GM12878 (cell line): ENCODE measurements around the gene MPC1L. TPM values are rescaled to one million over a fixed set of nuclear protein-coding genes. Genes with fewer than 3 reads are reported as not detected.
A peak's percentile ranks its signal among the peaks of the same experiment; 100 is the strongest.

Experiments
- ATAC-seq: fragments of 200-7000 bp; cut with Tn5 transposase; 3 replicates; pipeline ENCODE4 v1.9.1; 2020; ENCODE audit warnings: mild to moderate bottlenecking, moderate library complexity
- BruUV-seq: library from RNA; stranded (reverse); fragments of 400-500 nt; replicated peaks from 2 replicates; lab custom pipeline; 2021; lab: Mats Ljungman, UMichigan
- CTCF ChIA-PET: fragments of 300-600 bp; sonication (Branson Sonifier 250); formaldehyde crosslinking; extraction: SDS; loops from one replicate; lab custom pipeline; 2021; ENCODE audit warnings: inconsistent platforms; lab: Yijun Ruan, JAX
- POLR2A ChIA-PET: fragments of 350-600 bp; formaldehyde crosslinking; extraction: SDS; loops from one replicate; lab custom pipeline; 2021; ENCODE audit warnings: inconsistent platforms; lab: Charles Lee
- RAD21 ChIA-PET: fragments of 300-600 bp; sonication (Branson Sonifier 250); formaldehyde crosslinking; loops from one replicate; lab custom pipeline; 2023; ENCODE audit warnings: antibody characterized with exemption; ENCODE audit not compliant: unreplicated experiment; lab: Charles Lee
- SMC1A ChIA-PET: fragments of 300-600 bp; sonication (Branson Sonifier 250); formaldehyde crosslinking; loops from one replicate; lab custom pipeline; 2023; ENCODE audit not compliant: unreplicated experiment, uncharacterized antibody; lab: Charles Lee
- DNase-seq: peaks from one replicate; pipeline ENCODE4 v3.0.0-alpha.2; 2011; ENCODE audit warnings: low read depth, low spot score
- FAIRE-seq: peaks from 3 replicates; lab custom pipeline; 2011; peaks lifted over from hg19 to GRCh38; lab: Jason Lieb, UNC
- H2AFZ ChIP-seq: 2 replicates; pipeline ENCODE4 v1.6.0; 2011; ENCODE audit warnings: low read depth, low read length, control low read depth; ENCODE audit not compliant: control insufficient read depth
- H3K27ac ChIP-seq: 2 replicates; pipeline ENCODE4 v1.5.1; 2011; ENCODE audit warnings: control low read depth; ENCODE audit not compliant: control insufficient read depth, insufficient read depth
- H3K27me3 ChIP-seq, 2 experiments: replicated peaks in 1 of 2; 2 replicates each; pipeline versions ENCODE4 v1.6.0 to v1.6.1; 2011; ENCODE audit warnings: low read length in 1 of 2; ENCODE audit not compliant: control insufficient read depth in 2 of 2, insufficient read depth in 2 of 2
- H3K36me3 ChIP-seq, 2 experiments: 2 replicates each; pipeline ENCODE4 v1.5.1; 2011; ENCODE audit warnings: low read length in 1 of 2; ENCODE audit not compliant: control insufficient read depth in 2 of 2, insufficient read depth in 2 of 2
- H3K4me1 ChIP-seq: 2 replicates; pipeline ENCODE4 v1.6.1; 2011; ENCODE audit warnings: mild to moderate bottlenecking, low read length, moderate library complexity, mixed read lengths; ENCODE audit not compliant: control insufficient read depth, insufficient read depth
- H3K4me2 ChIP-seq: 2 replicates; pipeline ENCODE4 v1.6.0; 2011; ENCODE audit warnings: control low read depth; ENCODE audit not compliant: control insufficient read depth, insufficient read depth
- H3K4me3 ChIP-seq: fragments of 200-600 bp; sonication (generic); 2 replicates; pipeline ENCODE4 v1.5.1; 2016
- H3K79me2 ChIP-seq: 2 replicates; pipeline ENCODE4 v1.6.0; 2011; ENCODE audit warnings: low read length; ENCODE audit not compliant: control insufficient read depth, insufficient read depth
- H3K9ac ChIP-seq: 2 replicates; pipeline ENCODE4 v1.8.0; 2011; ENCODE audit warnings: low read length, control low read depth, mixed read lengths; ENCODE audit not compliant: control insufficient read depth, insufficient read depth
- H3K9me3 ChIP-seq: replicated peaks from 3 replicates; pipeline ENCODE4 v1.5.1; 2011; ENCODE audit warnings: mild to moderate bottlenecking, low read length; ENCODE audit not compliant: control insufficient read depth, insufficient read depth
- H4K20me1 ChIP-seq: 2 replicates; pipeline ENCODE4 v1.6.0; 2011; ENCODE audit not compliant: control insufficient read depth, insufficient read depth
- IKZF2 ChIP-seq, 2 experiments: fragments of 450-650 bp; IDR thresholded peaks; 2 replicates each; pipeline ENCODE4 v1.6.1; 2017; ENCODE audit warnings: mild to moderate bottlenecking in 2 of 2, moderate library complexity in 2 of 2
- KAT2A ChIP-seq: conservative IDR thresholded peaks from 2 replicates; pipeline ENCODE4 v1.6.1; 2011; ENCODE audit warnings: low read depth, low read length; ENCODE audit not compliant: control insufficient read depth
- KLF5 ChIP-seq: fragments of 450-650 bp; IDR thresholded peaks from 2 replicates; pipeline ENCODE4 v1.6.1; 2014; ENCODE audit warnings: mild to moderate bottlenecking; ENCODE audit not compliant: partially characterized antibody
- NFYA ChIP-seq: IDR thresholded peaks from 2 replicates; pipeline ENCODE4 v1.6.1; 2011; ENCODE audit warnings: low read depth, mild to moderate bottlenecking, low read length, improper control_type of control experiment, borderline replicate concordance
- NR2C2 ChIP-seq: IDR thresholded peaks from 2 replicates; pipeline ENCODE4 v1.6.1; 2011; ENCODE audit warnings: borderline replicate concordance, low read depth; ENCODE audit not compliant: control insufficient read depth, insufficient read length
- POLR2A ChIP-seq: IDR thresholded peaks from 2 replicates; pipeline ENCODE4 v1.6.1; 2011; ENCODE audit warnings: low read depth, mild to moderate bottlenecking, low read length
- SPI1 ChIP-seq: IDR thresholded peaks from 2 replicates; pipeline ENCODE4 v1.6.1; 2011; ENCODE audit warnings: low read depth, mild to moderate bottlenecking, low read length, moderate library complexity, borderline replicate concordance; ENCODE audit not compliant: insufficient read depth
- ZBED1 ChIP-seq: IDR thresholded peaks from 2 replicates; pipeline ENCODE4 v1.6.1; 2016; ENCODE audit warnings: borderline replicate concordance
- WGBS: methylation state at CpG from one replicate; pipeline ENCODE4 v1.1.6; 2016; ENCODE audit warnings: low lambda C conversion rate; ENCODE audit not compliant: insufficient replicate concordance, insufficient coverage; ENCODE audit errors: missing lambda C conversion rate; 5-methylcytosine and 5-hydroxymethylcytosine counted together
- in situ Hi-C: fragments of 300-500 bp; cut with MboI; formaldehyde crosslinking; loops from 9 replicates; pipeline ENCODE4 v1.14.3; 2018; ENCODE audit warnings: mixed read lengths
- intact Hi-C: fragments of 100-400 bp; cut with micrococcal nuclease; formaldehyde crosslinking; loops from one replicate; pipeline ENCODE4 v1.14.2; 2022; ENCODE audit not compliant: unreplicated experiment
- polyA plus RNA-seq, 11 experiments: library from polyadenylated mRNA; depleted of rRNA in 4 of 11; unstranded in 6 of 11; stranded (reverse) in 5 of 11; fragments of >200 nt; fragmentation: Nextera tagmentation in 4 of 11; fragmentation: Illumina TruSeq in 1 of 11; extraction: Ambion mirVana in 4 of 11; extraction: Trizol in 1 of 11; gene quantifications; 1 replicate in 1 of 11; 2 replicates in 10 of 11; pipeline versions ENCODE4 v1.2.1 to v1.2.3, GENCODE V29; 2011 to 2016; ENCODE audit warnings: inconsistent platforms in 2 of 11, missing spikeins in 2 of 11, low read depth in 1 of 11
- total RNA-seq, 4 experiments: library from RNA; depleted of rRNA in 3 of 4; stranded (reverse); fragments of >200 nt in 3 of 4; fragmentation: Illumina TruSeq in 1 of 4; extraction: Trizol in 1 of 4; gene quantifications; 2 replicates each; pipeline versions ENCODE4 v1.2.1 to v1.2.3, GENCODE V29; 2013 to 2021

The MPC1L gene
- total and polyA plus RNA-seq, 10 of the 15 experiments (the other 5 are each of a cell fraction or from before 2014, with no cell fraction given): not detected

- SMC1A ChIA-PET: no interaction called here
- in situ Hi-C loops: no loop called here
- intact Hi-C loops: no loop called here
- peaks cover 5 to 17% of the 10 kb centered on the region in 2 experiments; a peak in 3 of 4 replicates for H3K36me3 ChIP-seq
- TF ChIP-seq KAT2A (no peak), NR2C2 (no peak), POLR2A (no peak), ZBED1 (no peak)
- TF ChIP-seq, all 136 proteins: peak for 0
- DNase-seq (no peak), ATAC-seq (no peak), FAIRE-seq (no peak)
- H3K9me3 ChIP-seq: no peaks in the 10 kb centered on the region; the same call in 2 of the 3 replicates
- H3K27ac ChIP-seq: no peak overlapping the region
- no peaks in the 10 kb centered on the region for H3K79me2 ChIP-seq
- POLR2A ChIA-PET: no interaction called here
- no peak overlapping the region for H2AFZ ChIP-seq
- H3K9ac ChIP-seq: no peak overlapping the region
- 94% methylated on average over 5 of the region's 5 CpGs for WGBS
- no peak overlapping the region for H3K4me3 ChIP-seq
- no peaks in the 10 kb centered on the region for H3K27me3 ChIP-seq
- no TSS peak for BruUV-seq
- CTCF ChIA-PET: interaction anchor here (1.4 kb wide), 1 partner anchor 85 kb away, joined by 6 read pairs; no protein-coding TSS in a partner anchor
- RAD21 ChIA-PET: no interaction called here
- H3K4me1 ChIP-seq: no peaks in the 10 kb centered on the region; the same call in 1 of the 2 replicates
- H3K4me2 ChIP-seq: no peak overlapping the region
- no peaks in the 10 kb centered on the region for H4K20me1 ChIP-seq
These were observed 5.3 kb downstream of the MPC1L start for GRCh38 chrX:40628506-40628905.

GRCh38 chrX:40632199-40632598 lies 9.0 kb downstream of the MPC1L start:
- ChIA-PET CTCF (interaction anchor here (0.7 to 1.7 kb wide), 5 partner anchors 19 to 484 kb away, joined by 3 to 5 read pairs (median 3); no protein-coding TSS in a partner anchor), POLR2A (no interaction called here), RAD21 (interaction anchor here (0.8 kb wide), 1 partner anchor 88 kb away, joined by 3 read pairs; no protein-coding TSS in a partner anchor)
- Histone ChIP-seq H3K4me1 (no peaks in the 10 kb centered on the region; the same call in 1 of the 2 replicates), H3K36me3 (peaks cover 7 to 34% of the 10 kb centered on the region in 2 experiments), H3K9ac (no peak overlapping the region), H3K27ac (no peak overlapping the region)
- no peak for DNase-seq
- FAIRE-seq: no peak
- intact Hi-C loops: no loop called here
- TF ChIP-seq ZBED1 (no peak), IKZF2 (IDR thresholded peaks at IDR 0.05) (peak in 1 of 2 experiments; percentile 22; a peak in 1 of 4 replicates), SPI1 (peak; percentile 71), NFYA (no peak), KLF5 (no peak)
- TF ChIP-seq, all 136 proteins: peak for 2
- SMC1A ChIA-PET: interaction anchor here (1.5 kb wide), 1 partner anchor 92 kb away, joined by 3 read pairs; no protein-coding TSS in a partner anchor
- H3K4me2 ChIP-seq: no peak overlapping the region
- no peaks in the 10 kb centered on the region; the same call in 1 of the 2 replicates for H4K20me1 ChIP-seq
- no peaks in the 10 kb centered on the region for H3K79me2 ChIP-seq
- WGBS: 77% methylated on average over 4 of the region's 4 CpGs
- no peak overlapping the region for H3K4me3 ChIP-seq
- ATAC-seq: no peak
- BruUV-seq: no TSS peak
- no peaks in the 10 kb centered on the region for H3K9me3 ChIP-seq
- in situ Hi-C loops: no loop called here
- H2AFZ ChIP-seq: no peak overlapping the region
- H3K27me3 ChIP-seq: no peaks in the 10 kb centered on the region
